Fibroblast of lung (primary cell): ENCODE measurements around the gene RGP1.

Experiments used
- CTCF ChIP-seq, 2 donors: IDR thresholded peaks in 1 of 2; conservative IDR thresholded peaks in 1 of 2; 1 replicate in 1 of 2; 2 replicates in 1 of 2; pipeline ENCODE4 v1.5.1; 2011 to 2012; ENCODE audit warnings: low read length in 2 of 2, control low read depth in 1 of 2, inconsistent platforms in 1 of 2, low read depth in 1 of 2, mild to moderate bottlenecking in 1 of 2
- EZH2 ChIP-seq: IDR thresholded peaks from 2 replicates; pipeline ENCODE4 v1.5.1; 2012; ENCODE audit warnings: low read length, control low read depth, mild to moderate bottlenecking; ENCODE audit errors: missing control alignments

- no peak for TF ChIP-seq CTCF (conservative IDR thresholded peaks at IDR 0.05 in 1 of 2, IDR thresholded peaks at IDR 0.05 in 1 of 2; ENCODE audit: low read depth in 1 of 2, low read length in 2 of 2)
- no peak for TF ChIP-seq EZH2
Observed at GRCh38 chr9:35732185-35732799, 16.8 kb upstream of the RGP1 start, which contains the start of the genes CREB3 and TLN1.
